ENCODE results near the gene TXNRD1. TPM values are rescaled to one million over a fixed set of nuclear protein-coding genes. Genes with fewer than 3 reads are reported as not detected.

TXNRD1 gene
- total RNA-seq, 1 donor, result 502 TPM

GRCh38 chr12:104281636-104282035 lies 66.1 kb downstream of the TXNRD1 start:
- H3K4me2 ChIP-seq (ENCODE audit: insufficient read depth, low read length), result no peak overlapping the region
- DNase-seq (ENCODE audit: insufficient read length, low spot score, missing footprints), result no peak

GRCh38 chr12:104282109-104282508 lies 66.5 kb downstream of the TXNRD1 start:
- H2AFZ ChIP-seq (ENCODE audit: low read length), result peak overlapping the region; percentile 51
- peaks cover 48% of the 10 kb centered on the region for H3K4me1 ChIP-seq (ENCODE audit: insufficient read depth, low read length)
- no peaks in the 10 kb centered on the region for H3K36me3 ChIP-seq (ENCODE audit: insufficient read depth, low read length)
- no peak overlapping the region for H3K4me2 ChIP-seq (ENCODE audit: insufficient read depth, low read length)
- H4K20me1 ChIP-seq (ENCODE audit: insufficient read depth, low read length), result peaks cover 3% of the 10 kb centered on the region
- TF ChIP-seq CTCF (IDR thresholded peaks at IDR 0.05; ENCODE audit: extremely low read depth, low read depth, low read length), result no peak
- H3K4me3 ChIP-seq (ENCODE audit: insufficient read depth, low read length), result no peak overlapping the region
- peak overlapping the region; percentile 64 for H3K27ac ChIP-seq (ENCODE audit: low read depth, low read length)
- no peaks in the 10 kb centered on the region for H3K9me3 ChIP-seq (ENCODE audit: low read depth, low read length)
- peaks cover 4% of the 10 kb centered on the region for H3K79me2 ChIP-seq (ENCODE audit: insufficient read depth, low read length)
- H3K27me3 ChIP-seq (ENCODE audit: insufficient read depth, low read length), result no peaks in the 10 kb centered on the region
- no peak for DNase-seq (ENCODE audit: insufficient read length, low spot score, missing footprints)

More at GRCh38 chr12:104281636-104282035, 66.1 kb downstream of the TXNRD1 start:
- Histone ChIP-seq H3K79me2 (ENCODE audit: insufficient read depth, low read length) (no peaks in the 10 kb centered on the region), H2AFZ (ENCODE audit: low read length) (no peak overlapping the region), H3K9me3 (ENCODE audit: low read depth, low read length) (no peaks in the 10 kb centered on the region), H3K36me3 (ENCODE audit: insufficient read depth, low read length) (no peaks in the 10 kb centered on the region), H3K27ac (ENCODE audit: low read depth, low read length) (peak overlapping the region; percentile 64), H3K4me1 (ENCODE audit: insufficient read depth, low read length) (peaks cover 51% of the 10 kb centered on the region), H3K27me3 (ENCODE audit: insufficient read depth, low read length) (no peaks in the 10 kb centered on the region), H3K4me3 (ENCODE audit: insufficient read depth, low read length) (no peak overlapping the region), H4K20me1 (ENCODE audit: insufficient read depth, low read length) (no peaks in the 10 kb centered on the region)
- no peak for TF ChIP-seq CTCF (IDR thresholded peaks at IDR 0.05; ENCODE audit: extremely low read depth, low read depth, low read length)

GRCh38 chr12:104285740-104286515 lies 70.3 kb downstream of the TXNRD1 start:
- TF ChIP-seq CTCF (IDR thresholded peaks at IDR 0.05; ENCODE audit: extremely low read depth, low read depth, low read length), result no peak
- Histone ChIP-seq H2AFZ (ENCODE audit: low read length) (no peak overlapping the region), H3K4me3 (ENCODE audit: insufficient read depth, low read length) (peak overlapping the region; percentile 91), H3K36me3 (ENCODE audit: insufficient read depth, low read length) (peaks cover 21% of the 10 kb centered on the region), H3K27ac (ENCODE audit: low read depth, low read length) (peak overlapping the region; percentile 99), H3K4me1 (ENCODE audit: insufficient read depth, low read length) (peaks cover 37% of the 10 kb centered on the region), H3K27me3 (ENCODE audit: insufficient read depth, low read length) (no peaks in the 10 kb centered on the region), H3K79me2 (ENCODE audit: insufficient read depth, low read length) (peaks cover 41% of the 10 kb centered on the region), H3K9me3 (ENCODE audit: low read depth, low read length) (no peaks in the 10 kb centered on the region), H3K4me2 (ENCODE audit: insufficient read depth, low read length) (peak overlapping the region; percentile 95), H4K20me1 (ENCODE audit: insufficient read depth, low read length) (peaks cover 32% of the 10 kb centered on the region)
- DNase-seq (ENCODE audit: insufficient read length, low spot score, missing footprints), result no peak

Data from osteoblast (primary cell).